GM21367 (cell line): ENCODE data around the gene HYAL2.
A peak's percentile ranks its signal among the peaks of the same experiment; 100 is the strongest.
"Not testable (repeated sequence)": the region's sequence is repeated elsewhere in the genome, so short reads cannot be mapped to it uniquely, and the experiment has no call there.

ENCODE experiments used
- ATAC-seq: cut with Tn5 transposase; IDR thresholded peaks from one replicate; pipeline ENCODE4 v1.9.1; 2021; ENCODE audit not compliant: unreplicated experiment

The HYAL2 gene

GRCh38 chr3:50293079-50293801 lies 29.3 kb downstream of the HYAL2 start:
- ATAC-seq, result no peak

GRCh38 chr3:50292159-50293078 lies 30.1 kb downstream of the HYAL2 start, which contains the start of gene IFRD2:
Gene IFRD2, minus strand, starts transcription at chr3:50292429. Its CDS starts 155 bp downstream, at chr3:50292274.
- peak; percentile 84 for ATAC-seq

- ATAC-seq, result no peak
Measured at GRCh38 chr3:50290161-50290641, 32.3 kb downstream of the HYAL2 start.

GRCh38 chr3:50289130-50289529 lies 33.4 kb downstream of the HYAL2 start:
- no peak for ATAC-seq

- no peak for ATAC-seq
Measured at GRCh38 chr3:50288387-50289007, 34.0 kb downstream of the HYAL2 start.

- no peak for ATAC-seq
Measured at GRCh38 chr3:50287262-50287661, 35.3 kb downstream of the HYAL2 start.

- no peak for ATAC-seq
Measured at GRCh38 chr3:50286322-50287227, 36.0 kb downstream of the HYAL2 start.

- not testable (repeated sequence) for ATAC-seq
Measured at GRCh38 chr3:50284121-50284520, 38.4 kb downstream of the HYAL2 start.

GRCh38 chr3:50279255-50280016 lies 43.1 kb downstream of the HYAL2 start:
- ATAC-seq, result no peak

GRCh38 chr3:50278880-50279224 lies 43.7 kb downstream of the HYAL2 start, which contains the start of gene LSMEM2:
Gene LSMEM2, plus strand, starts transcription at chr3:50279087. Its CDS starts 27 bp downstream, at chr3:50279114.
- ATAC-seq, result no peak

GRCh38 chr3:50278123-50278879 lies 44.2 kb downstream of the HYAL2 start:
- no peak for ATAC-seq

GRCh38 chr3:50276762-50277101 lies 45.8 kb downstream of the HYAL2 start:
- no peak for ATAC-seq

- ATAC-seq, result no peak
Measured at GRCh38 chr3:50275996-50276761, 46.4 kb downstream of the HYAL2 start.

- no peak for ATAC-seq
Measured at GRCh38 chr3:50275141-50275995, 47.2 kb downstream of the HYAL2 start.

GRCh38 chr3:50274371-50275104 lies 48.0 kb downstream of the HYAL2 start:
- ATAC-seq, result no peak

- ATAC-seq, result no peak
Measured at GRCh38 chr3:50273689-50274065, 48.9 kb downstream of the HYAL2 start.
